ENCODE data around the gene HINFP. TPM values are rescaled to one million over a fixed set of nuclear protein-coding genes. Genes with fewer than 3 reads are reported as not detected.

HINFP gene
- total RNA-seq, 1 donor from 2014 or later = 11.9 TPM

DNA sequence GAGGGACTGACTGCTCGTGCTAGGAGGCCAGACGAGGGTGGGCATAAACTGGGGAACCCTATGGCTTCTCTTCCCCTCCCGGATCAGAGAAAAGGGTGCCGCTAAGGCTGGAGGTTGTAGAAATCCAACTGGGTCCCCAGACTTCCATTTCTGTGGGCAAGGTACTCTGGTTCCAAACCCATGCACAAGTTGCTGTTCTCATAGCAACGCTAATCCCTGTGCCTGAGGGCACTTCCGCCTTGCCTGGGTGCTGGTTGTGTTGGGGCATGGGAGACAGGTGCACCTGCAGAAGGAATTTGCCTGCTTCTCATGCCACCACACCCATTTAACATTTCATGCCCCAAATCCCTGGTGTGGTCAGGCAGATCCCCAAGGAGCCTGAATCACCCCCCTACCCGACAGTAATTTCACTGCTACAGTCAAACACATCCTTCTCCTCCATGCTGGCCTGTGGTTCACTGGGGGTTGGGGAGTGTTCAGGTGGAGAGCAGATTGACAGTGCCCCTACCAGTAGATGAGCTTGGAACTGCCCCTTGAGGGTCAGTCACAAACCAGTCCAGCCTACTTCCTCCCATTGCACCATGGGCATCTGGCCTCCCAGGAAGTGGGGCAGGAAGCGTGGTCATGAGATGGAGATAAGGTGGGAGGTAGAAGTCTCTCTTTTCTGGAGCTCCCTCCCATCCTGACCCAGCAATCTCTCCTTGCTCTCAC lies 13.1 kb upstream of the HINFP start:
- DNase-seq (ENCODE audit: low read depth) = no peak
- TF ChIP-seq, protein P1, sequence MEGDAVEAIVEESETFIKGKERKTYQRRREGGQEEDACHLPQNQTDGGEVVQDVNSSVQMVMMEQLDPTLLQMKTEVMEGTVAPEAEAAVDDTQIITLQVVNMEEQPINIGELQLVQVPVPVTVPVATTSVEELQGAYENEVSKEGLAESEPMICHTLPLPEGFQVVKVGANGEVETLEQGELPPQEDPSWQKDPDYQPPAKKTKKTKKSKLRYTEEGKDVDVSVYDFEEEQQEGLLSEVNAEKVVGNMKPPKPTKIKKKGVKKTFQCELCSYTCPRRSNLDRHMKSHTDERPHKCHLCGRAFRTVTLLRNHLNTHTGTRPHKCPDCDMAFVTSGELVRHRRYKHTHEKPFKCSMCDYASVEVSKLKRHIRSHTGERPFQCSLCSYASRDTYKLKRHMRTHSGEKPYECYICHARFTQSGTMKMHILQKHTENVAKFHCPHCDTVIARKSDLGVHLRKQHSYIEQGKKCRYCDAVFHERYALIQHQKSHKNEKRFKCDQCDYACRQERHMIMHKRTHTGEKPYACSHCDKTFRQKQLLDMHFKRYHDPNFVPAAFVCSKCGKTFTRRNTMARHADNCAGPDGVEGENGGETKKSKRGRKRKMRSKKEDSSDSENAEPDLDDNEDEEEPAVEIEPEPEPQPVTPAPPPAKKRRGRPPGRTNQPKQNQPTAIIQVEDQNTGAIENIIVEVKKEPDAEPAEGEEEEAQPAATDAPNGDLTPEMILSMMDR (conservative IDR thresholded peaks at IDR 0.05; ENCODE audit: low read depth, low read length) = no peak
- H3K4me3 ChIP-seq (ENCODE audit: low read depth, low read length) = peak overlapping the region; percentile 93

DNA sequence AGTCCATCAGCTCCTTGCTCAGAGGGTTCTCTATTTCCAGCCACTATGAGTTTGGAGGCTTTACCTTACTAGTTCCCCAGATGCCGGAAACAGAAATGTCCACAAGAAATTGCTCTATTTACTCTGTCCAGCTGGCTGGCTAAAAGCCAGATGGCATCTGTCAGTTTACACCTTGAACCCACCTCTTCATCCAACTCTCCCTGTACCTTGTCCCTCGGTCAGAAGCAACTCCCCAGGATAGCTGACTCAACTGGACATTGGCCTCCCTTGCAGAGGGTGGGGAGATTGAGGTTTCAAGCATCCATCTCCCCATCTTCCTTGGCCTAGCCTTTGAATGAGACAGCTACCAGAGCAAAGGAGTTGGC lies 12.5 kb upstream of the HINFP start:
- peak overlapping the region; percentile 93 for H3K4me3 ChIP-seq (ENCODE audit: low read depth, low read length)
- TF ChIP-seq, protein P1 (conservative IDR thresholded peaks at IDR 0.05; ENCODE audit: low read depth, low read length) = no peak
- DNase-seq (ENCODE audit: low read depth) = no peak

DNA sequence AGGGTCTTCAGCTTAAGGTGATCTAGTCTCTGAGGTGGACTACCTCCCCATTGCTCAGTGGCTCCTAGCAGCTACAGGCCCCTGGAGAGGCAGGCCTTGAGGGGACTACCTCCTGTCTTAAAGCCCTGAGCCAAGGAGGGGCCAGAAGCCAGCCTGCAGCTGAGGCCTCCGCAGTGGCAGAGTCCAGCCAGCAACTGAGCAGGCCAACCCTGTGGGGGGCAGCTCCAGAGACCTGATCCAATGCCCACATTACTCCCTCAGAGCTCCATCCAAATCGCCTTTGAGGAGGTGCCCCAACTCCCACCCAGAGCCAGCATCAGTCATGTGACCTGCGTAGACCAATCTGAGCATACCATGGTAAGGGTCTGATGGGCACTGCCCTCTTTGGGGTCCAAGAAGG lies 11.5 kb upstream of the HINFP start:
- DNase-seq (ENCODE audit: low read depth) = no peak
- TF ChIP-seq, protein P1 (conservative IDR thresholded peaks at IDR 0.05; ENCODE audit: low read depth, low read length) = no peak
- H3K4me3 ChIP-seq (ENCODE audit: low read depth, low read length) = no peak overlapping the region

DNA sequence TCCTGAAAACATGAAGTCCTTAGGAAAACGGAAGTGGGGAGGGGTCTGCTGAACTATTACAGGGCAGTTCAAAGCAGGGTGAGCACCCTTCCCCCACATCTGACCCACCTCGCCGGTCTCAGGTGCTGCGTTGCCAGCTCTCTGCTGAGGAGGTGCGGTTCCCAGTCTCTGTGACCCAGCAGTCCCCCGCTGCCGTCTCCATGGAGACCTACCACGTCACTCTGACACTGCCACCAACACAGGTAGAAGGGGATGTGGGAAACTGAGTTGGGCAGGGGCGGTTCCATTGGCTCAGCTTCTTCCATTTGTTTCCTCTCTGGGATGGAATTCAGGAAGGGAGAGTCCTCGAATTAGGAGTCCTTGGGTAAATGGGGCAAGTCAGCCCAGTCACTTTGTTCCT lies 10.9 kb upstream of the HINFP start:
- no peak overlapping the region for H3K4me3 ChIP-seq (ENCODE audit: low read depth, low read length)
- TF ChIP-seq, protein P1 (conservative IDR thresholded peaks at IDR 0.05; ENCODE audit: low read depth, low read length) = no peak
- DNase-seq (ENCODE audit: low read depth) = no peak

DNA sequence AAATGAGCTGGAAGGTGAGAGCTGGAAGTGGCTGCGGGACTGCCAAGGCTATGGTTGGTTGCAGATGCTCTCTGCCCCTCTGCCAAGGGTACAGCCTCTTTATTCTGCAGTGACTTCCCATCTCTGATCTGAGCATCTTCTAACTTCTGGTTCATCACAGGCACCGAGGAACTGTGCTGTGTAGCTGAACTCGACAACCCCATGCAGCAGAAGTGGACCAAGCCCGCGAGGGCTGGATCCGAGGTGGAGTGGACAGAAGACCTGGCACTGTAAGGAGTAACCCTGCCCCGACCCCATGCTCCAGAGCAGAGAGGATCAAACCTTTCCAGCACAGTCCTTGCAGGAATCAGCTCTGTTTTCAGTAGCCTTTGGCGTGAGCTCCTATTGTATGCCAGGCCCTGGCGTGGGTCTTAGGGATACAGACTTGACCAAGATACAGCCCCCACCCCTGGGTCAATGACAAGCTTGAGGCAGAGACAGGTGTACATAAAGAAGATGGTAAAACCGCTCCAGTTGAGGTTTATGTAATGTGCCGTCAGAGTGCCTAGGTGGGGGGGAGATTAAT lies 9.9 kb upstream of the HINFP start:
- TF ChIP-seq, protein P1 (conservative IDR thresholded peaks at IDR 0.05; ENCODE audit: low read depth, low read length) = no peak
- no peak for DNase-seq (ENCODE audit: low read depth)
- H3K4me3 ChIP-seq (ENCODE audit: low read depth, low read length) = no peak overlapping the region

DNA sequence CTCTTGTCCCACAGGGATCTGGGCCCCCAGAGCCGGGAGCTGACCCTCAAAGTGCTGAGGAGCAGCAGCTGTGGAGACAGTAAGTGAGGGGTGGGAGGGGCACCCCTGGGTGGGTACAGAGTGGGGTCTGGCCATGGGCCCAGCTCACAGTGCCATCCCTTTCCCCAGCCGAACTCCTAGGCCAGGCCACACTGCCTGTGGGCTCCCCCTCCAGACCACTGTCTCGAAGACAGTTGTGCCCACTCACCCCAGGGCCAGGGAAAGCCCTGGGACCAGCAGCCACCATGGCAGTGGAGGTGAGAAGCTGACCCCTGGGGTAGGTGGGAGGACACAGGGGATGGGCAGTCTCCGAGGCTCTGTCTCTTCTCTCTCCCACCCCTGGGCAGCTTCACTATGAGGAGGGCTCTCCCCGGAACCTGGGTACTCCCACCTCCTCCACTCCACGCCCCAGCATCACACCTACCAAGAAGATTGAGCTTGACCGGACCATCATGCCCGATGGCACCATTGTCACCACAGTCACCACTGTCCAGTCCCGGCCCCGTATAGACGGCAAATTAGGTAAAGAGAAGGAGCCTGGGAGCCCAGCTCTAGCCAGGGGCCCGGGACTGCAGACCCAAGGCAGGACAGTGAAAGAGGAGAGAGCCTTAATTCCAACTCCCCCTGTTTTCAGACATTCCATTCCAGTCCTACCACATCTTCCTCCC lies 8.9 kb upstream of the HINFP start:
- no peak for DNase-seq (ENCODE audit: low read depth)
- no peak overlapping the region for H3K4me3 ChIP-seq (ENCODE audit: low read depth, low read length)
- TF ChIP-seq, protein P1 (conservative IDR thresholded peaks at IDR 0.05; ENCODE audit: low read depth, low read length) = no peak

Data from epithelial cell of proximal tubule (primary cell).